MM.1S (cell line): ENCODE measurements around the gene KNOP1.
"Not testable (repeated sequence)": the region's sequence is repeated elsewhere in the genome, so short reads cannot be mapped to it uniquely, and the experiment has no call there.

Experiments used
- DNase-seq: peaks from one replicate; pipeline ENCODE4 v3.0.0-alpha.2; 2015
- H2AFZ ChIP-seq: fragments of 300-600 bp; sonication (generic); 2 replicates; pipeline ENCODE4 v1.6.0; 2016; ENCODE audit warnings: antibody characterized with exemption, low read length
- H3F3A ChIP-seq: fragments of 300-600 bp; sonication (generic); 2 replicates; pipeline ENCODE4 v1.6.1; 2016; ENCODE audit warnings: mild to moderate bottlenecking, antibody characterized with exemption, low read length, moderate library complexity, mixed read lengths; ENCODE audit not compliant: insufficient read depth
- H3K27ac ChIP-seq: fragments of 300-600 bp; sonication (generic); 2 replicates; pipeline ENCODE4 v1.5.1; 2016; ENCODE audit warnings: mild to moderate bottlenecking, low read length
- H3K27me3 ChIP-seq: fragments of 300-600 bp; sonication (generic); replicated peaks from 2 replicates; pipeline ENCODE4 v1.6.0; 2016; ENCODE audit warnings: low read length; ENCODE audit not compliant: insufficient read depth
- H3K36me3 ChIP-seq: fragments of 300-600 bp; sonication (generic); replicated peaks from 2 replicates; pipeline ENCODE4 v1.6.1; 2016; ENCODE audit warnings: mild to moderate bottlenecking, low read length, mixed read lengths; ENCODE audit not compliant: insufficient read depth
- H3K4me1 ChIP-seq: fragments of 300-600 bp; sonication (generic); 2 replicates; pipeline ENCODE4 v1.6.1; 2016; ENCODE audit warnings: low read length, mixed read lengths
- H3K4me2 ChIP-seq: fragments of 300-600 bp; sonication (generic); 2 replicates; pipeline ENCODE4 v1.6.0; 2016; ENCODE audit warnings: low read depth, low read length
- H3K4me3 ChIP-seq: fragments of 300-600 bp; sonication (generic); 2 replicates; pipeline ENCODE4 v1.5.1; 2016; ENCODE audit warnings: low read length, mixed read lengths
- H3K79me2 ChIP-seq: fragments of 300-600 bp; sonication (generic); 2 replicates; pipeline ENCODE4 v1.6.1; 2016; ENCODE audit warnings: mixed run types, low read length, mixed read lengths
- H3K9ac ChIP-seq: fragments of 300-600 bp; sonication (generic); 2 replicates; pipeline ENCODE4 v1.6.1; 2016; ENCODE audit warnings: low read length, mixed read lengths
- H3K9me2 ChIP-seq: fragments of 300-600 bp; sonication (generic); replicated peaks from 2 replicates; pipeline ENCODE4 v1.6.1; 2016; ENCODE audit warnings: mild to moderate bottlenecking, low read length, mixed read lengths; ENCODE audit not compliant: insufficient read depth
- H3K9me3 ChIP-seq: fragments of 300-600 bp; sonication (generic); replicated peaks from 2 replicates; pipeline ENCODE4 v1.6.1; 2016; ENCODE audit warnings: mild to moderate bottlenecking, low read length, mixed read lengths; ENCODE audit not compliant: insufficient read depth
- H4K20me1 ChIP-seq: fragments of 300-600 bp; sonication (generic); 2 replicates; pipeline ENCODE4 v1.6.1; 2016; ENCODE audit warnings: mild to moderate bottlenecking, low read length, moderate library complexity, mixed read lengths; ENCODE audit not compliant: insufficient read depth
- CTCF ChIP-seq: fragments of 300-600 bp; sonication (generic); IDR thresholded peaks from 2 replicates; pipeline ENCODE4 v1.5.1; 2016; ENCODE audit warnings: antibody characterized with exemption, low read length, mixed read lengths
- EZH2 ChIP-seq: fragments of 300-600 bp; sonication (generic); optimal IDR thresholded peaks from 2 replicates; pipeline ENCODE3; 2017; ENCODE audit warnings: low read depth, mild to moderate bottlenecking, antibody characterized with exemption, low read length, mixed read lengths
- EZH2phosphoT487 ChIP-seq: fragments of 300-600 bp; sonication (generic); IDR thresholded peaks from 2 replicates; pipeline ENCODE4 v1.6.1; 2018; ENCODE audit warnings: antibody characterized with exemption, low read length

The KNOP1 gene

GRCh38 chr16:19683453-19684236 lies 34.4 kb downstream of the KNOP1 start:
- Histone ChIP-seq H3K79me2 (no peaks in the 10 kb centered on the region), H3K27ac (no peak overlapping the region), H3K9ac (no peak overlapping the region), H3K4me2 (no peak overlapping the region), H4K20me1 (no peaks in the 10 kb centered on the region), H3K27me3 (no peaks in the 10 kb centered on the region), H3K36me3 (no peaks in the 10 kb centered on the region), H3F3A (no peaks in the 10 kb centered on the region), H3K9me3 (no peaks in the 10 kb centered on the region), H3K4me1 (no peaks in the 10 kb centered on the region), H3K4me3 (no peak overlapping the region), H3K9me2 (no peaks in the 10 kb centered on the region), H2AFZ (no peak overlapping the region)
- TF ChIP-seq CTCF = no peak
- TF ChIP-seq EZH2 = no peak
- no peak for TF ChIP-seq EZH2phosphoT487
- no peak for DNase-seq

GRCh38 chr16:19681637-19682036 lies 36.4 kb downstream of the KNOP1 start:
- H3K4me3 ChIP-seq = no peak overlapping the region
- no peaks in the 10 kb centered on the region for H3K27me3 ChIP-seq
- H3F3A ChIP-seq = no peaks in the 10 kb centered on the region
- H3K27ac ChIP-seq = no peak overlapping the region
- no peak for DNase-seq
- no peak overlapping the region for H2AFZ ChIP-seq
- no peaks in the 10 kb centered on the region for H3K36me3 ChIP-seq
- H4K20me1 ChIP-seq = no peaks in the 10 kb centered on the region
- H3K9me3 ChIP-seq = no peaks in the 10 kb centered on the region
- H3K79me2 ChIP-seq = no peaks in the 10 kb centered on the region
- no peaks in the 10 kb centered on the region for H3K4me1 ChIP-seq
- H3K4me2 ChIP-seq = no peak overlapping the region
- H3K9ac ChIP-seq = no peak overlapping the region
- TF ChIP-seq EZH2phosphoT487 (no peak), EZH2 (no peak)
- H3K9me2 ChIP-seq = no peaks in the 10 kb centered on the region

DNA sequence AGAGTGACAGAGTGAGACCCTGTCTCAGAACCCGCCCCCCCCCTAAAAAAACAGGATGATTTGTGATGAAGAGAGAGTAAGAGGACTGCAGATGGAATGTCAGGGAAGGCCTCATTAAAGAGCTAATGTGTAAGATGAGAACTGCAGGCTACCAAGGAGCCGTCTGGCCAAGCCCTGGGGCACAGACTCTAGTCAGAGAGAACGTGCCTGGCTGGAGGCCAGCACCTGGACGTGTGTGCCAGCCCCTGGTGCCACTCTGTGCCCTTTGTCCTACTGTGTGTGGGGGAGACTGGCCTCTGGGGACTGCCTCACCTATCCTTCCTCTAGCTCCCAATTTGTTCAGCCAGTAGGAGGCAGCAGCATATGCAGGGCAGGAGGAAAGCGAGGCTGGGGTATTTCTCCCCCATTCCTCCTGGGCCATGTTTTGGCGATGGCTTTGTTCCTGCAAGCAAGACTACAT lies 37.1 kb downstream of the KNOP1 start:
- H2AFZ ChIP-seq = no peak overlapping the region
- H3K27ac ChIP-seq = no peak overlapping the region
- H3K4me1 ChIP-seq = no peaks in the 10 kb centered on the region
- no peaks in the 10 kb centered on the region for H3K79me2 ChIP-seq
- no peaks in the 10 kb centered on the region for H3F3A ChIP-seq
- H4K20me1 ChIP-seq = no peaks in the 10 kb centered on the region
- no peak overlapping the region for H3K4me3 ChIP-seq
- H3K36me3 ChIP-seq = no peaks in the 10 kb centered on the region
- TF ChIP-seq EZH2 (no peak), CTCF (no peak), EZH2phosphoT487 (no peak)
- no peak for DNase-seq
- H3K9me3 ChIP-seq = no peaks in the 10 kb centered on the region
- H3K9me2 ChIP-seq = no peaks in the 10 kb centered on the region
- no peaks in the 10 kb centered on the region for H3K27me3 ChIP-seq
- no peak overlapping the region for H3K4me2 ChIP-seq
- H3K9ac ChIP-seq = no peak overlapping the region

DNA sequence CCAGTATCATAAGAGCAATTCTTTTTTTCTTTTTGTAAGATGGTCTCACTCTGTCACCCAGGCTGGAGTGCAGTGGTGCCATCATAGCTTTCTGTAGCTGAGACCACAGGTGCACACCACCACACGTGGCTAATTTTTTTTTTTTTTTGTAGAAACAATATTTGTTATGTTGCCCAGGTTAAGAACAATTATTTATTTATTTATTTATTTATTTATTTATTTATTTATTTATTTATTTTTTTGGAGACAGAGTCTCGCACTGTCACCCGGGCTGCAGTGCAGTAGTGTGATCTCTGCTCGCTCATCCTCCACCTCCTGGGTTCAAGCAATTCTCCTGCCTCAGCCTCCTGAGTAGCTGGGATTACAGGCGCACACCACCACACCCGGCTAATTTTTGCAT lies 38.7 kb downstream of the KNOP1 start:
- H3K27me3 ChIP-seq, H3K4me2 ChIP-seq, H3K79me2 ChIP-seq, H4K20me1 ChIP-seq, H3K4me1 ChIP-seq, H3K27ac ChIP-seq, H3K9me2 ChIP-seq, H3K4me3 ChIP-seq, H3K9ac ChIP-seq, DNase-seq, H3K36me3 ChIP-seq, H3K9me3 ChIP-seq, H3F3A ChIP-seq, H2AFZ ChIP-seq: not testable (repeated sequence)
